Duodenal mucosa (tissue), 2 donors: ENCODE results near the gene CLCNKB.

Source experiments
- H3K27ac ChIP-seq: one replicate; pipeline ENCODE4 v1.7.0; 2013; ENCODE audit warnings: low read depth, low read length
- H3K27me3 ChIP-seq, 2 donors: one replicate each; pipeline ENCODE4 v1.7.0; 2013; ENCODE audit warnings: low read length in 2 of 2, control low read depth in 1 of 2; ENCODE audit not compliant: insufficient read depth in 2 of 2, control insufficient read depth in 1 of 2
- H3K36me3 ChIP-seq, 2 donors: one replicate each; pipeline ENCODE4 v1.7.0; 2013; ENCODE audit warnings: low read length in 2 of 2, control low read depth in 1 of 2; ENCODE audit not compliant: insufficient read depth in 2 of 2, control insufficient read depth in 1 of 2
- H3K4me1 ChIP-seq, 2 donors: one replicate each; pipeline ENCODE4 v1.7.0; 2013; ENCODE audit warnings: low read length in 2 of 2, control low read depth in 1 of 2; ENCODE audit not compliant: insufficient read depth in 2 of 2, control insufficient read depth in 1 of 2
- H3K4me3 ChIP-seq, 2 donors: one replicate each; pipeline ENCODE4 v1.7.0; 2013; ENCODE audit warnings: low read length in 2 of 2, low read depth in 1 of 2
- H3K9ac ChIP-seq, 2 donors: one replicate each; pipeline ENCODE4 v1.7.0; 2013; ENCODE audit warnings: low read length in 2 of 2, low read depth in 1 of 2
- H3K9me3 ChIP-seq, 2 donors: one replicate each; pipeline ENCODE4 v1.7.0; 2013; ENCODE audit warnings: low read length in 2 of 2, control low read depth in 1 of 2; ENCODE audit not compliant: control insufficient read depth in 1 of 2

The CLCNKB gene

DNA sequence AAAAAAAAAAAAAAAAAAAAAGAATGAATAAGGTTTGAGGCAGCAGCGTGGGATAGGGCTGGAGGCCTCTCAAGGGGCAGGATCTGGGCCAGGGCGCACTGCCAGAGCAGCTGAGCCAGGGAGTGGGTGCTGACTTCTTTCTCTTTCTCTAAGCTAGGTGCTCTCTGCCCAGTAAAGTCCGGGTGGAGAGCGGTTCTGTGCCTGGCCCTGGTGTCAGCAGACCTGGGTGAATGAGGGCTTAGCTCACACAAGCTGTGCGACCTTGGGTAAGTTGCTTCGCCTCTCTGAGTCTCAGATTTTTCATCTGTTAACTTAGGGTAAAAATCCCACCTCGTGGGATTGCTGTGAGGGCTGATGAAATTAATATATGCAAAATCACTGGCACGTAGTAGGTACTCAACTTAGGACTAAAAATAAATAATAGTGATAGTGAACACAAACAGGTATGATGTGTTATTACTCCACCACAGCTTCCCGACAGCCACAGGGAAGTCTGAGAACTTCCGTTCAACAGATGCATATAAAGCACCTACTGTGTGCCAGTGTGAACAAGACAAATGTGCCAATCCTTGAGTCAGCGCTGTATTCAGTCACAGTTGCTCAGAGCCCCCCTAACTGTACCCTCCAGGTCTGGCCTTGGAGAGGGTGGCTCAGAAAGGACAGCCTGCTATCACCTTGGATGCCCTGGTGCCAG is 31.9 kb downstream of the CLCNKB start:
- Histone ChIP-seq H3K9me3 (no peaks in the 10 kb centered on the region), H3K4me1 (peaks cover 4 to 16% of the 10 kb centered on the region in 2 donors), H3K27me3 (peaks cover 0 to 6% of the 10 kb centered on the region in 2 donors), H3K4me3 (no peak overlapping the region), H3K36me3 (no peaks in the 10 kb centered on the region), H3K9ac (no peak overlapping the region), H3K27ac (no peak overlapping the region)

DNA sequence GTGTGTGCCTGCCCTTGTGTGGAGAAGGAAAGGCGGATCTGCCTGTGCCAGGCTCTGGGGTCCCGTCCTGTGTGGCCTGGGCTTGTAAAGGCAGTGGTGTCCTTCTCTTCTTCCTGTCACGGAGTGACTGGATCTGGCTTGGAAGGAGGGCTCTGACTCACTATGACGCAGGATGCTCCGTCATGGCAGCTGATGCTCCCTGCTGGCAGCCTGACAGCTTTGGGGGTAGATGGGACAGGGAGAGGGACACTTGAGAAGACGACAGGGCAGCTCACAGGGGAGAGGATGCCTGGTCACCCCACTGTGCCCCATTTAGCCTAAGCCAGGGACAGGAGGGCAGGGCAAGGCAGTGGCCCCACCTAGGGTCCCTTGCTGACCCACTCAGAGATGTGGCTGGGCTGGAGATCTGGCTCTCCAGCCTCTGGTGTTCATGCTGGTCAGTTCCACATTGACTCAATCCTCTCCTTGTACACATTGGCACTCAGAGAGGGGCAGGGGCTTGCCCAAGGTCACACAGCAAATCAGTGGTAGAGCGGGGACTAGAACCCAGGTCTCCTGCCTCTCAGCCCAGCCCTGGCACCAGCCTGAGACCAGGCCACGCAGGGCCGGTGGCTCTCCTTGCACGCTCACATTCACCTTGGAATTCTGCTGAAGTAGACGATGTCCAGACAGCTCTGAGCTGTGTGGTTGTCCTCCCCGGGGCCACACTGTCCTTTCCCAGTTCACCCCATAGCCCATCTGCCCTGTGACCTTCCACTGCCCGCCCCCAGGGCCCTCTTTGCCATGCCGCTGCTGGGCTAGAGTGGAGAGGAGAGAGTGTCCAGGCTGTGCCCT is 32.7 kb downstream of the CLCNKB start:
- no peaks in the 10 kb centered on the region for H3K9me3 ChIP-seq
- no peaks in the 10 kb centered on the region for H3K36me3 ChIP-seq
- no peak overlapping the region for H3K4me3 ChIP-seq
- H3K9ac ChIP-seq = no peak overlapping the region
- H3K27me3 ChIP-seq = peaks cover 0 to 6% of the 10 kb centered on the region in 2 donors
- peaks cover 4 to 10% of the 10 kb centered on the region in 2 donors for H3K4me1 ChIP-seq
- H3K27ac ChIP-seq = no peak overlapping the region

DNA sequence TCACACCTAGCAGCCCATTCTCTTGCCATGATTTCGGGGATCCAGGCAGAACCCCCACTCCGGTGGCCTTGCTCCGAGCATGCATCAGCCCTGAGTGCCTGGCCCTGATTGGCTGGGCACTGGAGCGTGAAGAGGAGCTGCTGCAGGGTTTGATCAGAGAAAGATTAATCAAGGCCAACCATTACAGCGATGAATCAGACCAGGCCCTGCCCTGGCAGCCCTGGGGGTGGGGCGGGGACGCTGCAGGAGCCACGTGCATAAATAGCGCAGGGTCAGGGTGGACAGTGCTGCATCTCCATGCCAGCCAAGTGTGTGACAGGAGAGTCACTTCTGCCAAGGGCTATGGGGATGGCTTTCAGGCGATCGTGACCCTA is 33.3 kb downstream of the CLCNKB start:
- Histone ChIP-seq H3K4me3 (no peak overlapping the region), H3K4me1 (peaks cover 4 to 10% of the 10 kb centered on the region in 2 donors), H3K27ac (no peak overlapping the region), H3K27me3 (peaks cover 0 to 6% of the 10 kb centered on the region in 2 donors), H3K9ac (no peak overlapping the region), H3K36me3 (no peaks in the 10 kb centered on the region), H3K9me3 (no peaks in the 10 kb centered on the region)

DNA sequence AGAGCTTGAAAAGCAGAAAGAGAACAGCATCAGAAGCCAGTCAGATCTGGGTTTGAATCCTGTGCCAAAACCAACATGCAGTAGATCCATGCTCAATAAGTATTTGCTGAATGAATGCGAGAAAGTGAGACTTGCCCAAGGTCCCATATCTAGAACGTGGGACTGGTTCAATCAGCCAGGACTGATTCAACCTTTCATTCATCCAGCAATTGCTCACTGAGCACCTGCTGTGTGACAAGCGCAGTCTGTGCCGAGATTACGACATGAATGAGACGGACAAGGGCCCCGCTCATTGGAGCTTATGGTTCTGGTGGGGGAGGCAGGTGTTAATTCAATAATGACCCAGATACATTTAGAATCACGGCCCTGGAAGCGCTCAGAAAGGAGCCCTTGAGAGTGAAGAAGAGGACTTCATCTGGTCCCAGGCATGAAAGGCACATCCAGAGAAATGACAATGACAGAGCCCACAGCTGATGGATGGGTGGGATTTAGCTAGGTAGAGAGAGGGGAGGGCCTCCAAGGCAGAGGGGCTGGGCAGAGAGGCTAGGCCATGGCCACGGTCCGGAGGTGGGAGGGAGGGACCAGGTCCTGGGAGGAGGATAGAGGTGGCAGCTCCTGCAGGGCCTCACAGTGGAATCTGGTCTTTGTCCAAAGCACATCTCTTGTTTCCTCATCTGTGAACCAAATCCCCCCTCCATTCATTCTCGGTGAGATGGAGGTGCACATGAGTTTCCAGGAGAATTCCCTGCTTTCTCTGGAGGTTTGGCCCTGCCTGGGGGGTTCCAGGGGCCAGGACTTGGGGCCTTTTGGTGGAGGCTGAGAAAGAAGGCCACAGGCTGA is 34.0 kb downstream of the CLCNKB start:
- H3K4me1 ChIP-seq = peaks cover 5 to 11% of the 10 kb centered on the region in 2 donors
- H3K27me3 ChIP-seq = peaks cover 0 to 3% of the 10 kb centered on the region in 2 donors
- H3K9ac ChIP-seq = no peak overlapping the region
- H3K9me3 ChIP-seq = no peaks in the 10 kb centered on the region
- H3K27ac ChIP-seq = no peak overlapping the region
- H3K36me3 ChIP-seq = no peaks in the 10 kb centered on the region
- H3K4me3 ChIP-seq = no peak overlapping the region

DNA sequence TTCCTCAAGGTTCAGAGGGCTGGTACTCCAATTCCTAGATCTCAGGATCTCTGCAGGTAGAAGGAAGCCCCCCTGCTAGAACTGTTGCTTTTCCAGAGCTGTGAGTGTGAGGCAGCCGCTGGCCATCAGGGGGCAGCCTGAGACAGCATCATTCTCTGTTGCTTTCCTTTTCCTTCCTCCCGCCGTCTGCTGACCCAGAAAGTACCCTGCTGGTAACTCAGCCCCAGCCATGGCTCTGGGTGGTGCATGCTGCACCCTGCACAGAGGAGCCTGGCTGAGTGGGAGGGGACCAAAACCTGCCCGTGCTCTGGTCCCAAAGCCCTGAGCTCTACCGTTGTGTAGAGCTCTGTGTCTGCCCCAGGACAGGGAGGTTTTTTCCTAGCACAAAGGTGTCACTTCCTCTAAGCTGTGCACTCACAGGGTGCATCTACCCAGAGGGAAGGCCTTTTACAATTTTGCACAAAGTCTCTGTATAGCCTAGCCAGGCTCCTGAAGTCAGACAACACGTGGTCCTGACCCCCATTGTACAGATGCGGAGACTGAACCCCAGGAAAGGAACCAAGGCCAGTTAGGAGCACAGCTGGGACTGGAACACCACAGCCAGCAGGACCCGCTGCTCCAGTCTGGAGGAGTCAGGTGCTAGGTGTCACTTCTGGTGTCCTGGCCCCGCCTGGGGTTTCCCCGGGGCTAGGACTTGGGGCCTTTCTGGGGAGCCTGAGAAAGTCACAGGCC is 35.5 kb downstream of the CLCNKB start:
- Histone ChIP-seq H3K36me3 (no peaks in the 10 kb centered on the region), H3K4me1 (peaks cover 12 to 16% of the 10 kb centered on the region in 2 donors), H3K9ac (no peak overlapping the region), H3K9me3 (no peaks in the 10 kb centered on the region), H3K27me3 (no peaks in the 10 kb centered on the region), H3K4me3 (peak overlapping the region; percentile 1 to 54), H3K27ac (no peak overlapping the region)

DNA sequence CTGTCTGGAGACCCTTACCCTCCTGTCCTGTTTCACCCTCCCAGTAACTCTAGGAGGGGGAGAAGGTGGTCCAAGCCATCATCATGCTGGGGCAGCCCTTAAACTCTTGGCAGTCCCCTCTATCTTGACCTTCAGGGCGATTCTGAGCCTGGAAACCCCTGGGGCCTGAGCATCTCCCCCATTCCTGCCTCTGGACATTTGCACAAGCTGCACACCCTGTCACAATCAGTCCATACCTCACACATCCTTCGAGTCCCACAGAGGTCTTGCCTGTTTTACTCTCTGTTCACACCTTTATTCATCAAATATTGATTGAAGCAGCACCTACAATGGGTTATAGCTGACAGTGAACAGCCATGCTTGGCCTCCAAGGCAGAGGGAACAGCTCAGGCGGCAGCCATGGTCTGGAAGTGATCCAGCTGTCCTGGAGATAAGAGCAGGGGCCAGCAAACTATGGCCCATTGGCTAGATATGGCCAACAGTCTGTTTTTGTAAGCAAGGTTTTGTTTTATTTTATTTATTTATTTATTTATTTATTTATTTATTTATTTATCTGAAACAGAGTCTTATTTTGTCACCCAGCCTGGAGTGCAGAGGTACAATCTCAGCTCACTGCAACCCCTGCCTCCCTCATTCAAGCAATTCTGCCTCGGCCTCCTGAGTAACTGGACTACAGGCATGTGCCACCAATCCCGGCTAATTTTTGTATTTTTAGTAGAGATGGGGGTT is 37.0 kb downstream of the CLCNKB start:
- Histone ChIP-seq H3K4me1 (peaks cover 12 to 13% of the 10 kb centered on the region in 2 donors), H3K9ac (no peak overlapping the region), H3K27ac (no peak overlapping the region), H3K36me3 (no peaks in the 10 kb centered on the region), H3K4me3 (no peak overlapping the region), H3K9me3 (no peaks in the 10 kb centered on the region), H3K27me3 (no peaks in the 10 kb centered on the region)

DNA sequence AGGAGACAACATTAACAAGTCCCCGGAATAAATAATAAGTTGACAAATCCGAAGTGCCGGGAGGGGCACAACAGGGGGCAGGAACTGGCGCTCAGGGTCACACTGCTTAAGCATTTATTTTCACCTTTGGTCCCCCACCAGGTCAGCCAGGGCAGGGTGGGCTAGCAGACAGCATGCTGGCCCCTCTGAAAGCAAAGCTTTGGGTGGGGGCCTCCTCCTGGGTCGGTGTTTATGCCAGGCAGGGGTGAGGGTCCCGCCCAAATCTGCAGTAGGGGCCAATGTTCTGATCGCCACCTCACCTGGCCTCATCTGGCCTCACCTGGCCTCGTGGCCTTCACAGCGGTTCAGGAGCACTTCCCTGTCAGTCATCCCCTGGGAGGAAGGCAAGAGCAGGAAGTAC is 38.1 kb downstream of the CLCNKB start:
- Histone ChIP-seq H3K27me3 (no peaks in the 10 kb centered on the region), H3K36me3 (no peaks in the 10 kb centered on the region), H3K4me3 (no peak overlapping the region), H3K9ac (no peak overlapping the region), H3K9me3 (no peaks in the 10 kb centered on the region), H3K4me1 (peaks cover 12 to 13% of the 10 kb centered on the region in 2 donors), H3K27ac (no peak overlapping the region)

DNA sequence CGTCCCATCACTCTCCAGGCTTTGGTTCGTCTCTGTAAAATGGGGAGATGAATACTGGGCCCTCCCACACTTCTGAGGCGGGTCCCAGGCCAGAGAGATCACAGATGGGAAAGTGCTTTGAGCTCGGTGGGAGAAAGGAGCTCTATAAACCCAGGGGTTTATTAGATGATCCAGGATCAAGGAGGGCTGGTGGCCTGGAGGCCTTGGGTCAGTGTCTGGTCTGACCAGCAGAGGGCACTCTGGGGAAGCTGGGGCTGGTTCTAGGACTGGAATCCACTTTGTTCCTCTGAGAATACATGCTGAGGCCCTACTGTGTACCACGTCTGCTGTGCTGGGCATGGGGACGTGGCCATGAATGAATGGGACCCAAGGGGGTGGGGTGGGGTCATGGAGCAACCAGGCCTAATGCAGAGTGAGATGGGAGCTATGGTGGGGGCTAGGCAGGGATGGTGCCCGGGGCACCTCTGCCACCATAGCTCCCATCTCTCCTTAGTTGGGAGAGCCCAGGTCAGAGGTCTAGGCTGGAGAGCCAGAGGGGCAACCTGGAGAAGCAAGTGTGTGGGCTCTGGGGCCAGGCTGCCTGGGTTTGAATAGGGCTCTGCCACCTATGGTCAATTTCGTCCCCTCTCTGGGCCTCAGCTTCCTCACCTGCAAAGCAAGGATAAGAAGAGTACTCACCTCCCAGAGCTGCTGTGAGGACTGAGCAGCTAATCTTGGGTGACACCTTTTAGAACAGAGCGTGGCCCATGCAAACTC is 38.9 kb downstream of the CLCNKB start:
- H3K27me3 ChIP-seq = no peaks in the 10 kb centered on the region
- H3K9me3 ChIP-seq = no peaks in the 10 kb centered on the region
- no peak overlapping the region for H3K27ac ChIP-seq
- no peak overlapping the region for H3K4me3 ChIP-seq
- peaks cover 12 to 13% of the 10 kb centered on the region in 2 donors for H3K4me1 ChIP-seq
- no peaks in the 10 kb centered on the region for H3K36me3 ChIP-seq
- no peak overlapping the region for H3K9ac ChIP-seq

DNA sequence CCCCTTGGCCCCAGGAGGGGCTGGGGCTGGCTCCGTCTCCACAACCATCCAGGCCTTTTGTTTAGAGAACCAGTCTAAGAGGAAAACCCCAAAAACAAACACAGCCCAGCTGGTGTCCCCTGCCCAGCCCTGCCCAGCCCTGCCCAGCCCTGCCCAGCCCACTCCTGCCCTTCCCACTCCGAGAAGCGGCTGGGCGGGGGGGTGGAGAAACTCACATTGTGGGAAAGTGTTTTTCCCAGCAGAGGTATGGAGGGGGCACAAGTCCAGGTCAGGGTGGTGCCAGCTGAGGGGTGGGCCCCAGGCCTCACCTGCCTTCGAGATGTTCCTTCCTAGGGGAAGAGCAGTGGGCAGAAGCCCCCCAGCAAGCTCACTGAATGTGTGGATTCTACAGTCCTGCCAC is 39.9 kb downstream of the CLCNKB start:
- Histone ChIP-seq H3K27ac (no peak overlapping the region), H3K4me1 (peaks cover 12 to 13% of the 10 kb centered on the region in 2 donors), H3K36me3 (no peaks in the 10 kb centered on the region), H3K9me3 (no peaks in the 10 kb centered on the region), H3K9ac (no peak overlapping the region), H3K4me3 (no peak overlapping the region), H3K27me3 (no peaks in the 10 kb centered on the region)
